HEK293 (cell line): ENCODE measurements around the gene DGKB.
A peak's percentile ranks its signal among the peaks of the same experiment; 100 is the strongest.

ENCODE experiments used
- CTCF ChIA-PET: fragments of 350-600 bp; formaldehyde crosslinking; extraction: SDS; loops from one replicate; lab custom pipeline; 2021; ENCODE audit warnings: antibody characterized with exemption; lab: Yijun Ruan, JAX
- POLR2A ChIA-PET: fragments of 300-600 bp; formaldehyde crosslinking; extraction: SDS; loops from one replicate; lab custom pipeline; 2020; ENCODE audit warnings: antibody characterized with exemption, inconsistent platforms; lab: Yijun Ruan, JAX
- H3K27ac ChIP-seq: fragments of 200-500 bp; sonication (Bioruptor generic); 2 replicates; pipeline ENCODE4 v1.5.1; 2014; ENCODE audit warnings: low read depth, low read length, control low read depth, inconsistent platforms; ENCODE audit errors: extremely low read depth
- H3K36me3 ChIP-seq, 2 experiments: fragments of 200-500 bp in 1 of 2; sonication (Bioruptor generic) in 1 of 2; 1 replicate in 1 of 2; 2 replicates in 1 of 2; pipeline ENCODE4 v1.5.1; 2014 to 2017; ENCODE audit warnings: inconsistent platforms in 2 of 2, low read length in 2 of 2; ENCODE audit not compliant: control insufficient read depth in 2 of 2, insufficient read depth in 1 of 2
- H3K4me1 ChIP-seq: fragments of 200-500 bp; sonication (Bioruptor generic); 2 replicates; pipeline ENCODE4 v1.5.1; 2014; ENCODE audit warnings: mild to moderate bottlenecking, low read length, inconsistent platforms; ENCODE audit not compliant: control insufficient read depth, insufficient read depth
- H3K4me3 ChIP-seq: 2 replicates; pipeline ENCODE4 v1.5.1; 2011; ENCODE audit warnings: low read depth, mild to moderate bottlenecking, control low read depth, low read length, moderate library complexity
- H3K9me3 ChIP-seq: fragments of 200-500 bp; sonication (Bioruptor generic); 2 replicates; pipeline ENCODE4 v1.5.1; 2014; ENCODE audit warnings: low read depth, low read length, inconsistent platforms; ENCODE audit not compliant: control insufficient read depth, insufficient read depth
- BCL11A ChIP-seq: fragments of 450-650 bp; formaldehyde crosslinking; IDR thresholded peaks from 2 replicates; pipeline ENCODE4 v1.5.1; 2016; ENCODE audit warnings: low read depth, missing biosample characterization, missing genetic modification characterization
- BCL11B ChIP-seq: fragments of 450-650 bp; formaldehyde crosslinking; IDR thresholded peaks from 2 replicates; pipeline ENCODE4 v1.5.1; 2016; ENCODE audit warnings: low read depth, missing biosample characterization, missing genetic modification characterization
- EGR2 ChIP-seq: fragments of 450-650 bp; formaldehyde crosslinking; IDR thresholded peaks from 2 replicates; pipeline ENCODE4 v1.5.1; 2016; ENCODE audit warnings: low read depth, missing biosample characterization, missing genetic modification characterization
- KLF8 ChIP-seq: fragments of 450-650 bp; formaldehyde crosslinking; IDR thresholded peaks from 2 replicates; pipeline ENCODE4 v1.5.1; 2016; ENCODE audit warnings: missing biosample characterization, missing genetic modification characterization
- REPIN1 ChIP-seq: fragments of 450-650 bp; formaldehyde crosslinking; IDR thresholded peaks from 2 replicates; pipeline ENCODE4 v1.5.1; 2017; ENCODE audit warnings: missing biosample characterization, missing genetic modification characterization, low read depth
- TRIM28 ChIP-seq: IDR thresholded peaks from 2 replicates; pipeline ENCODE4 v1.6.1; 2011; ENCODE audit warnings: low read length, control low read depth, borderline replicate concordance
- ZEB2 ChIP-seq: fragments of 450-650 bp; formaldehyde crosslinking; IDR thresholded peaks from 2 replicates; pipeline ENCODE4 v1.5.1; 2016; ENCODE audit warnings: missing biosample characterization, missing genetic modification characterization
- ZIC2 ChIP-seq: fragments of 450-650 bp; formaldehyde crosslinking; IDR thresholded peaks from 2 replicates; pipeline ENCODE4 v1.5.1; 2016; ENCODE audit warnings: missing biosample characterization, missing genetic modification characterization
- ZNF133 ChIP-seq: fragments of 450-650 bp; formaldehyde crosslinking; IDR thresholded peaks from 2 replicates; pipeline ENCODE4 v1.5.1; 2016; ENCODE audit warnings: missing biosample characterization, missing genetic modification characterization
- ZNF174 ChIP-seq: fragments of 450-650 bp; formaldehyde crosslinking; IDR thresholded peaks from 2 replicates; pipeline ENCODE4 v1.5.0; 2017; ENCODE audit warnings: missing biosample characterization, mild to moderate bottlenecking, missing genetic modification characterization
- ZNF184 ChIP-seq: fragments of 450-650 bp; IDR thresholded peaks from 2 replicates; pipeline ENCODE4 v1.5.1; 2018; ENCODE audit warnings: missing biosample characterization, mild to moderate bottlenecking, missing genetic modification characterization
- ZNF311 ChIP-seq: fragments of 450-650 bp; formaldehyde crosslinking; IDR thresholded peaks from 2 replicates; pipeline ENCODE4 v1.5.1; 2017; ENCODE audit warnings: missing biosample characterization, missing genetic modification characterization, borderline replicate concordance
- ZNF354C ChIP-seq: fragments of 450-650 bp; formaldehyde crosslinking; IDR thresholded peaks from 2 replicates; pipeline ENCODE4 v1.5.1; 2016; ENCODE audit warnings: missing biosample characterization, missing genetic modification characterization, low read depth, borderline replicate concordance
- ZNF416 ChIP-seq: fragments of 450-650 bp; formaldehyde crosslinking; IDR thresholded peaks from 2 replicates; pipeline ENCODE4 v1.5.1; 2016; ENCODE audit warnings: missing biosample characterization, missing genetic modification characterization
- ZNF501 ChIP-seq: fragments of 450-650 bp; formaldehyde crosslinking; IDR thresholded peaks from 2 replicates; pipeline ENCODE4 v1.5.1; 2016; ENCODE audit warnings: missing biosample characterization, missing genetic modification characterization
- ZNF514 ChIP-seq: fragments of 450-650 bp; formaldehyde crosslinking; IDR thresholded peaks from 2 replicates; pipeline ENCODE4 v1.5.1; 2016; ENCODE audit warnings: missing biosample characterization, missing genetic modification characterization
- ZNF549 ChIP-seq: fragments of 450-650 bp; IDR thresholded peaks from 2 replicates; pipeline ENCODE4 v1.5.1; 2018; ENCODE audit warnings: missing biosample characterization, missing genetic modification characterization, mild to moderate bottlenecking, inconsistent platforms, moderate library complexity
- ZNF555 ChIP-seq: fragments of 450-650 bp; formaldehyde crosslinking; conservative IDR thresholded peaks from 2 replicates; pipeline ENCODE4 v1.5.1; 2017; ENCODE audit warnings: missing biosample characterization, mild to moderate bottlenecking, missing genetic modification characterization, inconsistent platforms
- ZNF561 ChIP-seq: fragments of 450-650 bp; IDR thresholded peaks from 2 replicates; pipeline ENCODE4 v1.5.1; 2018; ENCODE audit warnings: missing biosample characterization, missing genetic modification characterization, borderline replicate concordance
- ZNF600 ChIP-seq: fragments of 450-650 bp; formaldehyde crosslinking; IDR thresholded peaks from 2 replicates; pipeline ENCODE4 v1.5.1; 2016; ENCODE audit warnings: missing biosample characterization, missing genetic modification characterization
- ZNF624 ChIP-seq: fragments of 450-650 bp; formaldehyde crosslinking; IDR thresholded peaks from 2 replicates; pipeline ENCODE4 v1.5.1; 2017; ENCODE audit warnings: missing biosample characterization, missing genetic modification characterization
- ZNF791 ChIP-seq: fragments of 450-650 bp; formaldehyde crosslinking; IDR thresholded peaks from 2 replicates; pipeline ENCODE4 v1.5.1; 2016; ENCODE audit warnings: missing biosample characterization, missing genetic modification characterization
- TF ChIP-seq, protein P1 (sequence below): fragments of 450-650 bp; formaldehyde crosslinking; IDR thresholded peaks from 2 replicates; pipeline ENCODE4 v1.5.1; 2016; ENCODE audit warnings: missing biosample characterization, missing genetic modification characterization
- TF ChIP-seq, protein P2 (sequence below): fragments of 450-650 bp; formaldehyde crosslinking; IDR thresholded peaks from 2 replicates; pipeline ENCODE4 v1.5.1; 2016; ENCODE audit warnings: missing biosample characterization, missing genetic modification characterization
- TF ChIP-seq, protein P3 (sequence below): fragments of 450-650 bp; formaldehyde crosslinking; IDR thresholded peaks from 2 replicates; pipeline ENCODE4 v1.5.1; 2016; ENCODE audit warnings: missing biosample characterization, missing genetic modification characterization
- TF ChIP-seq, protein P4 (sequence below): fragments of 450-650 bp; formaldehyde crosslinking; IDR thresholded peaks from 2 replicates; pipeline ENCODE4 v1.5.1; 2016; ENCODE audit warnings: missing biosample characterization, missing genetic modification characterization

Gene DGKB

DNA sequence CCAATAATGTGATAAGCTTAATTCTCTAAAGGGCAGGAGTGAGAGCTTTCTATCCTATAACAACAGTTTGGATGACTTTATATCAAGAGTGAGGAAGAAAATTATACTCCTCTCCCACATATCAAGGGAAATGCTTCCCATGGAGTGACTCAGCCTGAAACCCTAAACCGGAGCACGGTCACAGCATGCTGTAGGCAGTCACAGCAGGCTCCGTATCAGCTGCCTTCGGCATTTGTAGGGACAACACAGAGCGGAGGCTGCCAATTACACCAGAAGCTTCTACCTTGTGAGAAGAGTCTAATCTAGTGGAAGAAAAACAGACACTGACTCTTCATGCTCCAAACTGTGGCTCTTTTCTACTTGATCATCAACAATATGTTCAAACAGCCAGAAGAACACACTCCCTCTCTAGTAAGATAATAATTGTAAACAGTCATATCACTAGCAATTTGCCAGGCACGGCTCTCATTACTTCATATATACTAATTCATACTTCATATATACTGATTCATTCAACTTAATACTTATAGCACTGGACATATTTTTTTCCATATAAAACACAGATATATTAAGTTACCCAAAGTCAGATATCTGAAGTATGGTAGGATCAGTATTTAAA is 65.9 kb downstream of the DGKB start:
- Histone ChIP-seq H3K36me3 (no peaks in the 10 kb centered on the region), H3K9me3 (no peaks in the 10 kb centered on the region), H3K4me1 (no peaks in the 10 kb centered on the region), H3K4me3 (no peak overlapping the region), H3K27ac (no peak overlapping the region)
- no peak for TF ChIP-seq ZNF133 (tag by site-specific recombination)
- TF ChIP-seq, protein P1, sequence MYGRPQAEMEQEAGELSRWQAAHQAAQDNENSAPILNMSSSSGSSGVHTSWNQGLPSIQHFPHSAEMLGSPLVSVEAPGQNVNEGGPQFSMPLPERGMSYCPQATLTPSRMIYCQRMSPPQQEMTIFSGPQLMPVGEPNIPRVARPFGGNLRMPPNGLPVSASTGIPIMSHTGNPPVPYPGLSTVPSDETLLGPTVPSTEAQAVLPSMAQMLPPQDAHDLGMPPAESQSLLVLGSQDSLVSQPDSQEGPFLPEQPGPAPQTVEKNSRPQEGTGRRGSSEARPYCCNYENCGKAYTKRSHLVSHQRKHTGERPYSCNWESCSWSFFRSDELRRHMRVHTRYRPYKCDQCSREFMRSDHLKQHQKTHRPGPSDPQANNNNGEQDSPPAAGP (tag by site-specific recombination), result no peak
- no peak for TF ChIP-seq ZNF514
- no peak for TF ChIP-seq KLF8
- no peak for TF ChIP-seq ZNF354C (tag by site-specific recombination)
- TF ChIP-seq EGR2 (tag by site-specific recombination), result no peak
- no peak for TF ChIP-seq ZNF174
- TF ChIP-seq, protein P2, sequence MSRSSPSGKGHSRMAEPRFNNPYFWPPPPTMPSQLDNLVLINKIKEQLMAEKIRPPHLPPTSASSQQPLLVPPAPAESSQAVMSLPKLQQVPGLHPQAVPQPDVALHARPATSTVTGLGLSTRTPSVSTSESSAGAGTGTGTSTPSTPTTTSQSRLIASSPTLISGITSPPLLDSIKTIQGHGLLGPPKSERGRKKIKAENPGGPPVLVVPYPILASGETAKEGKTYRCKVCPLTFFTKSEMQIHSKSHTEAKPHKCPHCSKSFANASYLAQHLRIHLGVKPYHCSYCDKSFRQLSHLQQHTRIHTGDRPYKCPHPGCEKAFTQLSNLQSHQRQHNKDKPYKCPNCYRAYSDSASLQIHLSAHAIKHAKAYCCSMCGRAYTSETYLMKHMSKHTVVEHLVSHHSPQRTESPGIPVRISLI, result no peak
- no peak for TF ChIP-seq BCL11B (tag by site-specific recombination)
- TF ChIP-seq ZIC2 (tag by site-specific recombination), result peak; percentile 58
- peak; percentile 61; the same call in 1 of the 2 replicates for TF ChIP-seq TRIM28
- TF ChIP-seq BCL11A (tag by site-specific recombination), result no peak
- TF ChIP-seq ZNF416 (tag by site-specific recombination), result no peak
- no peak for TF ChIP-seq ZNF184 (tag by site-specific recombination)
- TF ChIP-seq REPIN1, result no peak
- no peak for TF ChIP-seq ZNF311 (tag by site-specific recombination)
- TF ChIP-seq ZNF600 (tag by site-specific recombination), result peak; percentile 45; the same call in 1 of the 2 replicates
- 0 out of 2 replicates have a peak, but pooled peaks have one; percentile 25 for TF ChIP-seq ZEB2 (tag by site-specific recombination)
- TF ChIP-seq ZNF549 (tag by site-specific recombination), result no peak
- TF ChIP-seq ZNF555 (tag by site-specific recombination), result no peak
- TF ChIP-seq ZNF561 (tag by site-specific recombination), result no peak
- TF ChIP-seq ZNF501, result no peak
- no peak for TF ChIP-seq ZNF624 (tag by site-specific recombination)
- TF ChIP-seq, protein P3, sequence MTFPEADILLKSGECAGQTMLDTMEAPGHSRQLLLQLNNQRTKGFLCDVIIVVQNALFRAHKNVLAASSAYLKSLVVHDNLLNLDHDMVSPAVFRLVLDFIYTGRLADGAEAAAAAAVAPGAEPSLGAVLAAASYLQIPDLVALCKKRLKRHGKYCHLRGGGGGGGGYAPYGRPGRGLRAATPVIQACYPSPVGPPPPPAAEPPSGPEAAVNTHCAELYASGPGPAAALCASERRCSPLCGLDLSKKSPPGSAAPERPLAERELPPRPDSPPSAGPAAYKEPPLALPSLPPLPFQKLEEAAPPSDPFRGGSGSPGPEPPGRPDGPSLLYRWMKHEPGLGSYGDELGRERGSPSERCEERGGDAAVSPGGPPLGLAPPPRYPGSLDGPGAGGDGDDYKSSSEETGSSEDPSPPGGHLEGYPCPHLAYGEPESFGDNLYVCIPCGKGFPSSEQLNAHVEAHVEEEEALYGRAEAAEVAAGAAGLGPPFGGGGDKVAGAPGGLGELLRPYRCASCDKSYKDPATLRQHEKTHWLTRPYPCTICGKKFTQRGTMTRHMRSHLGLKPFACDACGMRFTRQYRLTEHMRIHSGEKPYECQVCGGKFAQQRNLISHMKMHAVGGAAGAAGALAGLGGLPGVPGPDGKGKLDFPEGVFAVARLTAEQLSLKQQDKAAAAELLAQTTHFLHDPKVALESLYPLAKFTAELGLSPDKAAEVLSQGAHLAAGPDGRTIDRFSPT (tag by site-specific recombination), result 0 out of 2 replicates have a peak, but pooled peaks have one; percentile 41
- no peak for TF ChIP-seq ZNF791 (tag by site-specific recombination)
- TF ChIP-seq, protein P4, sequence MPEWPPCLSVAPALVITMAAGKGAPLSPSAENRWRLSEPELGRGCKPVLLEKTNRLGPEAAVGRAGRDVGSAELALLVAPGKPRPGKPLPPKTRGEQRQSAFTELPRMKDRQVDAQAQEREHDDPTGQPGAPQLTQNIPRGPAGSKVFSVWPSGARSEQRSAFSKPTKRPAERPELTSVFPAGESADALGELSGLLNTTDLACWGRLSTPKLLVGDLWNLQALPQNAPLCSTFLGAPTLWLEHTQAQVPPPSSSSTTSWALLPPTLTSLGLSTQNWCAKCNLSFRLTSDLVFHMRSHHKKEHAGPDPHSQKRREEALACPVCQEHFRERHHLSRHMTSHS, result no peak
- ChIA-PET POLR2A (no interaction called here), CTCF (interaction anchor here (1.2 kb wide), 1 partner anchor 22 kb away, joined by 3 read pairs; no protein-coding TSS in a partner anchor)
